ENCODE data around the gene LRRC41. TPM values are rescaled to one million over a fixed set of nuclear protein-coding genes. Genes with fewer than 3 reads are reported as not detected.

Gene LRRC41, protein sequence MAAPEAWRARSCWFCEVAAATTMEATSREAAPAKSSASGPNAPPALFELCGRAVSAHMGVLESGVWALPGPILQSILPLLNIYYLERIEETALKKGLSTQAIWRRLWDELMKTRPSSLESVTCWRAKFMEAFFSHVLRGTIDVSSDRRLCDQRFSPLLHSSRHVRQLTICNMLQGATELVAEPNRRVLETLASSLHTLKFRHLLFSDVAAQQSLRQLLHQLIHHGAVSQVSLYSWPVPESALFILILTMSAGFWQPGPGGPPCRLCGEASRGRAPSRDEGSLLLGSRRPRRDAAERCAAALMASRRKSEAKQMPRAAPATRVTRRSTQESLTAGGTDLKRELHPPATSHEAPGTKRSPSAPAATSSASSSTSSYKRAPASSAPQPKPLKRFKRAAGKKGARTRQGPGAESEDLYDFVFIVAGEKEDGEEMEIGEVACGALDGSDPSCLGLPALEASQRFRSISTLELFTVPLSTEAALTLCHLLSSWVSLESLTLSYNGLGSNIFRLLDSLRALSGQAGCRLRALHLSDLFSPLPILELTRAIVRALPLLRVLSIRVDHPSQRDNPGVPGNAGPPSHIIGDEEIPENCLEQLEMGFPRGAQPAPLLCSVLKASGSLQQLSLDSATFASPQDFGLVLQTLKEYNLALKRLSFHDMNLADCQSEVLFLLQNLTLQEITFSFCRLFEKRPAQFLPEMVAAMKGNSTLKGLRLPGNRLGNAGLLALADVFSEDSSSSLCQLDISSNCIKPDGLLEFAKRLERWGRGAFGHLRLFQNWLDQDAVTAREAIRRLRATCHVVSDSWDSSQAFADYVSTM
- total RNA-seq: 10 to 100 TPM; 23.0 to 24.3 TPM
- 23.7 TPM for polyA plus RNA-seq (2013, experiment 1 of 2)
- polyA plus RNA-seq (2013, experiment 2 of 2): 25.3 TPM
- 43.7 to 108 (median 63.6) reads per million in 172 experiments for total RNA-seq

GRCh38 chr1:46303038-46303871, at the start of gene LRRC41, which contains the start of gene UQCRH:
TSS of gene LRRC41 (minus strand) at chr1:46303616. CDS start at chr1:46303322, 294 bp downstream.
TSS of gene UQCRH (plus strand) at chr1:46303698. CDS start at chr1:46303767, 69 bp downstream.
- peaks cover 60% of the 10 kb centered on the region for H3K4me1 ChIP-seq (ENCODE audit: insufficient read depth, low read length)
- H3K9me3 Mint-ChIP-seq: no peaks in the 10 kb centered on the region
- ChIA-PET CTCF (interaction anchor here (0.6 to 2.8 kb wide), 6 partner anchors 17 to 301 kb away, joined by 3 to 29 read pairs (median 4); partner anchors contain the start of genes MKNK1 and NSUN4), POLR2A (interaction anchor here (0.6 to 2.7 kb wide), 23 partner anchors 9 to 1031 kb away, joined by 3 to 42 read pairs (median 4); partner anchors contain the start of genes CMPK1, GPBP1L1, MKNK1 and NSUN4)
- peaks cover 58% of the 10 kb centered on the region for H3K4me1 Mint-ChIP-seq (ENCODE audit: low read depth)
- no peak for TF ChIP-seq CTCF (IDR thresholded peaks at IDR 0.05)
- H3K4me3 Mint-ChIP-seq: peak within 1 kb of the TSS; percentile 100
- no peaks in the 10 kb centered on the region for H3K9me3 ChIP-seq (ENCODE audit: control insufficient read depth in 1 of 2, insufficient read depth in 1 of 2, low read length in 2 of 2)
- DNase-seq (peak; percentile 89 to 97 (median 92)), ATAC-seq (ENCODE audit: poor library complexity) (peak; percentile 89)
- intact Hi-C loops (cut with DNase I, micrococcal nuclease): loop anchor here (1.0 to 10.0 kb wide), 8 partner anchors 37 to 1628 kb away; partner anchors contain the start of genes NSUN4 (in 2 of the 2), RAD54L (in 2 of the 2), ARMH1 (in 1 of the 2) and GPBP1L1 (in 1 of the 2)
- no peaks in the 10 kb centered on the region for H3K27me3 ChIP-seq (ENCODE audit: control insufficient read depth in 1 of 2, insufficient read depth in 2 of 2, low read length in 2 of 2)
- peaks cover 35% of the 10 kb centered on the region for H3K36me3 Mint-ChIP-seq (ENCODE audit: low read depth)
- peak within 1 kb of the TSS; percentile 98 for H3K4me3 ChIP-seq (ENCODE audit: low read length)
- H3K27ac ChIP-seq (ENCODE audit: low read depth in 1 of 2, low read length in 2 of 2): peak within 1 kb of the TSS; percentile 69 to 91
- peak within 1 kb of the TSS; percentile 98 for H3K27ac Mint-ChIP-seq
- no peaks in the 10 kb centered on the region for H3K27me3 Mint-ChIP-seq
- no peaks in the 10 kb centered on the region for H3K36me3 ChIP-seq (ENCODE audit: insufficient read depth, low read length)

DNA sequence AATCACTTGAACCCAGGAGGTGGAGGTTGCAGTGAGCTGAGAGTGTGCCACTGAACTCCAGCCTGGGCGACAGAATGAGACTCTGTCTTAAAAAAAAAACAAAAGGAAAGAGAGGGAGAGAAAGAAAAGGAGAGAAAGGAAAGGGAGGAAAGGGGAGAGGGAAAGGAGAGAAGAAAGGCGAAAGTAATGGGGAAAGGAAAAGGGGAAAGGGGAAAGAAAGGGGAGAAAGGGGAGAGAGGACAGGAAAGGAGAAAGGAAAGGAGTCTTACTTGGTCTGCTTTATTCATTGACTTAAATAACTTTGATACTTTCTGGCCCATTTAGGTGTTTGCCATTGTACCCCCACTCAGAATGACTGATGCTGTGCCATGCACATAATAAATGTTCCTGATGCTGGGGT, 48.9 kb upstream of the LRRC41 start:
- H3K4me1 Mint-ChIP-seq (ENCODE audit: low read depth): peaks cover 5% of the 10 kb centered on the region
- H3K27me3 Mint-ChIP-seq: no peaks in the 10 kb centered on the region
- Histone ChIP-seq H3K36me3 (ENCODE audit: insufficient read depth, low read length) (peaks cover 63% of the 10 kb centered on the region), H3K4me3 (ENCODE audit: low read length) (no peak overlapping the region), H3K27ac (ENCODE audit: low read depth in 1 of 2, low read length in 2 of 2) (no peak overlapping the region), H3K27me3 (ENCODE audit: control insufficient read depth in 1 of 2, insufficient read depth in 2 of 2, low read length in 2 of 2) (no peaks in the 10 kb centered on the region), H3K4me1 (ENCODE audit: insufficient read depth, low read length) (peaks cover 7% of the 10 kb centered on the region), H3K9me3 (ENCODE audit: control insufficient read depth in 1 of 2, insufficient read depth in 1 of 2, low read length in 2 of 2) (no peaks in the 10 kb centered on the region)
- H3K4me3 Mint-ChIP-seq: no peak overlapping the region
- DNase-seq (no peak), ATAC-seq (ENCODE audit: poor library complexity) (no peak)
- TF ChIP-seq CTCF (IDR thresholded peaks at IDR 0.05): no peak
- no peak overlapping the region for H3K27ac Mint-ChIP-seq
- peaks cover 80% of the 10 kb centered on the region for H3K36me3 Mint-ChIP-seq (ENCODE audit: low read depth)
- H3K9me3 Mint-ChIP-seq: no peaks in the 10 kb centered on the region
- intact Hi-C loops (cut with DNase I, micrococcal nuclease): no loop called here
- ChIA-PET CTCF (no interaction called here), POLR2A (no interaction called here)

All from CD4-positive, alpha-beta T cell (primary cell).